ENCODE data around the gene TCERG1L.

TCERG1L gene

GRCh38 chr10:131311661-131312477, at the start of gene TCERG1L:
Gene TCERG1L, minus strand, starts transcription at chr10:131311721. Its CDS starts 86 bp downstream, at chr10:131311635.
- peaks cover 5% of the 10 kb centered on the region for H3K4me1 Mint-ChIP-seq (ENCODE audit: low read depth)
- no peaks in the 10 kb centered on the region for H3K36me3 Mint-ChIP-seq (ENCODE audit: low read depth)
- no peaks in the 10 kb centered on the region for H3K9me3 Mint-ChIP-seq
- peak within 1 kb of the TSS; percentile 58 for H3K4me3 Mint-ChIP-seq
- H3K27me3 Mint-ChIP-seq: peaks cover 75% of the 10 kb centered on the region
- no peak for DNase-seq
- no peak within 1 kb of the TSS for H3K27ac Mint-ChIP-seq

DNA sequence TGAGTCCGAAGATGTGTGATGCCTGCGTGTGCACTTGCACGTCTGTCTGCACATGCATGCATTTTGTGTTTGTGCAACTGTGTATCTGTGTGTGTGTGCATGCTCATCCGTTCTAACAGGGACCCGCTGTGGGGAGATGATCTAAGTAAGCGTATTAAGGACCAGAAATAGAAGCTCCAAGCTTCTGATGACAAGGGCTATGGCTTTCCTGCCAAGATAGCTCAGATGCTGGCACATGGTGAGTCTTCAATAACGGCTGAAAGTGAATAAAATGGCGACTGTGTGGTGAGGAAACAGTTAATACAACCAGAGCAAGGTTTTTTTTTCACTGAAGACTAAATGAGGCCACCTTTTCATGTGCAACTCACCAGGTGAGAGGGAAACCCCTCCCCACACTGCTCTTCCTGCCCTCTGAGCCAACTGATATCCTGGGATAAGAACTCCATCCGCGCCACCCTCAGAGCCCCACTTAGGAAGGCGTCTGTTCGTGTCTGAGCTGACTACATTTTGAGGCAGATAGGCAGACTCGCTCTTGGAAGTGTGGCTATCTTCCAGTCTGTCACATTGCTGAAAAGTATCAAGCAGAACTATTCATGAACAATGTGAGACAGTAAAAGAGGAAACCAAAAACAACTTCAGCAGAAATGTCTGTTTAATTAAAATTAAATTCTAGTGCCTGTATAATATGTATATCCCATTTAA, 47.4 kb upstream of the TCERG1L start:
- no peak for DNase-seq
- H3K27ac Mint-ChIP-seq: no peak overlapping the region
- peaks cover 9% of the 10 kb centered on the region for H3K9me3 Mint-ChIP-seq
- no peaks in the 10 kb centered on the region for H3K4me1 Mint-ChIP-seq (ENCODE audit: low read depth)
- H3K27me3 Mint-ChIP-seq: no peaks in the 10 kb centered on the region
- H3K4me3 Mint-ChIP-seq: no peak overlapping the region
- H3K36me3 Mint-ChIP-seq (ENCODE audit: low read depth): no peaks in the 10 kb centered on the region

- no peaks in the 10 kb centered on the region for H3K36me3 Mint-ChIP-seq (ENCODE audit: low read depth)
- H3K27ac Mint-ChIP-seq: no peak overlapping the region
- H3K9me3 Mint-ChIP-seq: peaks cover 9% of the 10 kb centered on the region
- no peak overlapping the region for H3K4me3 Mint-ChIP-seq
- no peaks in the 10 kb centered on the region for H3K4me1 Mint-ChIP-seq (ENCODE audit: low read depth)
- DNase-seq: no peak
- no peaks in the 10 kb centered on the region for H3K27me3 Mint-ChIP-seq
Measured at GRCh38 chr10:131356442-131356841, 44.9 kb upstream of the TCERG1L start.

DNA sequence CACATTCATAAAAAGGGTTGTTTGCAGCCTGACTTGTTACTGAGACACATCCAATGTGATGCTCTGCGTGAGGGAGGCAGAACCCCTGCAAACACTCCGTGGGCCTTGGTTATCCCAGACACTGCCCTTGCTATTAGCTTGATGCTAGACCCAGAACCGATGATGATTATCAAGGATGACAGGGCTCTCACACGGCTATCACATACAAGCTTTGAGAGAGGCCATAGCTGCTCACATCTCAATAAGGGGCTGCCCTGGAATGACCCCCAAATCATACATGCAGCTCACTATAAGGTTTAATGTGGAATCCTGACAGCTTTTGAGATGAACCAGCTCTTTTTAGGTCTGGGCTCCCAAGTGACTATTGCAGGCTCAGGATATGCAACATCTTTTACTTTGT, 44.4 kb upstream of the TCERG1L start:
- Mint-ChIP-seq H3K4me1 (ENCODE audit: low read depth) (no peaks in the 10 kb centered on the region), H3K36me3 (ENCODE audit: low read depth) (no peaks in the 10 kb centered on the region), H3K27ac (no peak overlapping the region), H3K4me3 (no peak overlapping the region), H3K27me3 (peaks cover under 1% of the 10 kb centered on the region), H3K9me3 (peaks cover 9% of the 10 kb centered on the region)
- no peak for DNase-seq

DNA sequence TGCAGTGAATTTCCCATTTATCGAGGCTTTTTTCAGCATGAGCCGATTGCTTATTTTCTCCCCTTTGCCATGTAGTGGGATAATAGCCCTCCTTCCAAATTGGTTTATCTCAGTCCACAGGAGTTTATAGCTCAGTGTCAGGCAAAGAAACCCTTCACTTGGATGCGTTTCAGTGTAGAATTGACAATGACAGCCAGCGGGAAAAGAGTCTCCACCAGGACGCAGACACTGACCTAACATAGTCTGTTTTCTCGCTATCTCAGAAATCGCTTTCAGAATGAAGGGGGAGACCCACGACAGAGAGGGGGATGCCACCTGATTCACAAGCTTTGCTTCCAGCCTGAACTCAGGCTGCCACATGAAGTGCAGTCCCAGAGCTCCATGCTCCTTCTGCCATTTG, 43.5 kb upstream of the TCERG1L start:
- H3K4me3 Mint-ChIP-seq: no peak overlapping the region
- H3K27me3 Mint-ChIP-seq: peaks cover 4% of the 10 kb centered on the region
- H3K9me3 Mint-ChIP-seq: peaks cover 5% of the 10 kb centered on the region
- no peak for DNase-seq
- H3K27ac Mint-ChIP-seq: no peak overlapping the region
- H3K4me1 Mint-ChIP-seq (ENCODE audit: low read depth): no peaks in the 10 kb centered on the region
- H3K36me3 Mint-ChIP-seq (ENCODE audit: low read depth): no peaks in the 10 kb centered on the region

GRCh38 chr10:131354380-131354779, 42.9 kb upstream of the TCERG1L start:
- no peak overlapping the region for H3K4me3 Mint-ChIP-seq
- H3K4me1 Mint-ChIP-seq (ENCODE audit: low read depth): no peaks in the 10 kb centered on the region
- no peak overlapping the region for H3K27ac Mint-ChIP-seq
- H3K9me3 Mint-ChIP-seq: peaks cover 5% of the 10 kb centered on the region
- H3K27me3 Mint-ChIP-seq: peaks cover 4% of the 10 kb centered on the region
- DNase-seq: no peak
- H3K36me3 Mint-ChIP-seq (ENCODE audit: low read depth): no peaks in the 10 kb centered on the region

GRCh38 chr10:131352765-131353290, 41.3 kb upstream of the TCERG1L start:
- Mint-ChIP-seq H3K27ac (no peak overlapping the region), H3K27me3 (peaks cover 4% of the 10 kb centered on the region), H3K9me3 (peaks cover 5% of the 10 kb centered on the region), H3K36me3 (ENCODE audit: low read depth) (no peaks in the 10 kb centered on the region), H3K4me1 (ENCODE audit: low read depth) (no peaks in the 10 kb centered on the region), H3K4me3 (no peak overlapping the region)
- DNase-seq: no peak

DNA sequence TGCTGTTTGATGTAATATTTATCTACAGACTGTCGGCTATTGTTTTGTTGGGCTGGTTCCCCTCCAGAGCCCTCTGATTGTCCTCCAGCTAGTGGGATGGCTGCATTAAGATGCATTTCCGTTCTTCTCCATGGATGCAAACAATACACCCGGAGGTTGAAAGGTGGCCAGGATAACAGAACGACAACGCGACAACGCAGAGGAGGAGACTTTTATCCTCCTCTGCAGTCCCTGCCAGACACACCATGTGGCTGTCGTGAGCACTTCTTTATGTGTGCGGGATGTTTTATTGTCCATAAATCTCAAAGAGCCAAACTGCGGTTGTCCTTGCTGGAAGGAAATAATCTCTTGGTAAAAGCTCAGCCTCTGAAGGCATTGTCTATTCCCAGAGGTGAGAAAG, 39.1 kb upstream of the TCERG1L start:
- no peaks in the 10 kb centered on the region for H3K36me3 Mint-ChIP-seq (ENCODE audit: low read depth)
- H3K27me3 Mint-ChIP-seq: peaks cover 4% of the 10 kb centered on the region
- DNase-seq: no peak
- no peaks in the 10 kb centered on the region for H3K4me1 Mint-ChIP-seq (ENCODE audit: low read depth)
- H3K9me3 Mint-ChIP-seq: peaks cover 5% of the 10 kb centered on the region
- no peak overlapping the region for H3K27ac Mint-ChIP-seq
- no peak overlapping the region for H3K4me3 Mint-ChIP-seq

GRCh38 chr10:131350245-131350644, 38.7 kb upstream of the TCERG1L start:
- Mint-ChIP-seq H3K9me3 (peaks cover 5% of the 10 kb centered on the region), H3K27ac (no peak overlapping the region), H3K27me3 (peaks cover 4% of the 10 kb centered on the region), H3K4me3 (no peak overlapping the region), H3K4me1 (ENCODE audit: low read depth) (no peaks in the 10 kb centered on the region), H3K36me3 (ENCODE audit: low read depth) (no peaks in the 10 kb centered on the region)
- DNase-seq: no peak

DNA sequence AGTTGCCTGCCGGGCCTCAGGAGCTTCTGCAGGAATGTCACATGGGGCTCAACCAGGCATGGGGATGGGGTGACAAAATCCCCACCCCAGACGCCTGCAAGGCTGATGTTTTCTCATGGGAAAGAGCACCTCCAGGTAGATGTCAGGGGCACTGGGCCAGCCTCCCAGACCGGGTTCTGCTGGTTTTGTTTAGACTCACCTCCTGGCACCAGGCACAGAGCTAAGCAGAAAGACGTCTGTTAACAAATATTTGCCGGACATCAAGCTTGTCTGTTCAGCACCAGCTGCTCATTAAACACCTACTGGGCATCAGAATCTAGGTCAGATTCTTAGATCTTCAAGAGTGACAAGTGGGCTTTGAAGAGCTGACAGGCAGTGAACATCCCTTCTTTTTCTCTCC, 34.9 kb upstream of the TCERG1L start:
- H3K4me1 Mint-ChIP-seq (ENCODE audit: low read depth): no peaks in the 10 kb centered on the region
- no peaks in the 10 kb centered on the region for H3K9me3 Mint-ChIP-seq
- no peak for DNase-seq
- no peaks in the 10 kb centered on the region for H3K36me3 Mint-ChIP-seq (ENCODE audit: low read depth)
- H3K27me3 Mint-ChIP-seq: peaks cover 4% of the 10 kb centered on the region
- H3K4me3 Mint-ChIP-seq: no peak overlapping the region
- no peak overlapping the region for H3K27ac Mint-ChIP-seq

DNA sequence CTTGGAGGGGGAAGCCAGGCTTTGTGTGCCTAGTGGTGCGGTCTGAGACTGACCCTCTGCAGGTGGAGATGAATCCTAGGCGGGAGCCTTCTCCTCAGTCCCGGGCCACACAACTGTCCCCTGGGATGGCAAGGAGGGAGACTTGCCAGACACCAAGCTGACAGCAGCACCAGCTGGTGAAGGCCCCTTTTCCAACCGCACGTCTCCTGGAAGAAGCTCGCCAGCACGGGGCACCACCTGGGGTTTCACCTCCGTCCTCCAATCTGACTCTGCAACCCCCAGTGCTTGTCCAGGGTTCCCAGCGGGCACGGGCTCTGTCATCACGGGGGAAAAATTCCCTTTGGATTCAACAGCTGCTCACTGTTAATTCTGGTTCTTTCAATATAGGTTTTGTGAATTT, 34.2 kb upstream of the TCERG1L start:
- no peak overlapping the region for H3K27ac Mint-ChIP-seq
- no peak overlapping the region for H3K4me3 Mint-ChIP-seq
- no peaks in the 10 kb centered on the region for H3K4me1 Mint-ChIP-seq (ENCODE audit: low read depth)

GRCh38 chr10:131344747-131345146, 33.2 kb upstream of the TCERG1L start:
- Mint-ChIP-seq H3K4me3 (no peak overlapping the region), H3K27ac (no peak overlapping the region), H3K9me3 (no peaks in the 10 kb centered on the region), H3K4me1 (ENCODE audit: low read depth) (no peaks in the 10 kb centered on the region), H3K27me3 (no peaks in the 10 kb centered on the region), H3K36me3 (ENCODE audit: low read depth) (no peaks in the 10 kb centered on the region)
- no peak for DNase-seq

More for the DNA sequence above, 34.2 kb upstream of the TCERG1L start:
- Mint-ChIP-seq H3K36me3 (ENCODE audit: low read depth) (no peaks in the 10 kb centered on the region), H3K9me3 (no peaks in the 10 kb centered on the region), H3K27me3 (peaks cover 2% of the 10 kb centered on the region)
- DNase-seq: no peak

DNA sequence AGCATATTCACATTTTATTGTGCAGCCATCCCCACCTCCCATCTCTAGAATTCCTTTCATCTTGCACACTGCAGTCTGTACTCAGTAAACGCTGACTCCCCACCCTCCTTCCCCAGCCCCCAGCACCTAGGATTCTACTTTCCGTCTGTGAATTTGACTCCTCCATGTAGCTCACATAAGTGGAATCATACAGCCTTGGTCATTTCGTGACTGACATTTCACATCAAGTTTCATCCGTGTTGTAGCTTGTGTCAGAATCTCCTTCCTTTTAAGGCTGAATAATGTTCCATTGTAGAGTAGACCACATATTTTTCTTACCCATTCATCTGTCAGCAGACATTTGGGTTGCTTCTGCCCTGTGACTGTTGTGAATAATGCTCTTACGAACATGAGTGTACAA, 26.2 kb upstream of the TCERG1L start:
- no peak overlapping the region for H3K4me3 Mint-ChIP-seq
- H3K27ac Mint-ChIP-seq: no peak overlapping the region
- no peaks in the 10 kb centered on the region for H3K4me1 Mint-ChIP-seq (ENCODE audit: low read depth)
- peaks cover 2% of the 10 kb centered on the region for H3K9me3 Mint-ChIP-seq
- H3K36me3 Mint-ChIP-seq (ENCODE audit: low read depth): no peaks in the 10 kb centered on the region
- DNase-seq: no peak
- H3K27me3 Mint-ChIP-seq: peaks cover 4% of the 10 kb centered on the region

DNA sequence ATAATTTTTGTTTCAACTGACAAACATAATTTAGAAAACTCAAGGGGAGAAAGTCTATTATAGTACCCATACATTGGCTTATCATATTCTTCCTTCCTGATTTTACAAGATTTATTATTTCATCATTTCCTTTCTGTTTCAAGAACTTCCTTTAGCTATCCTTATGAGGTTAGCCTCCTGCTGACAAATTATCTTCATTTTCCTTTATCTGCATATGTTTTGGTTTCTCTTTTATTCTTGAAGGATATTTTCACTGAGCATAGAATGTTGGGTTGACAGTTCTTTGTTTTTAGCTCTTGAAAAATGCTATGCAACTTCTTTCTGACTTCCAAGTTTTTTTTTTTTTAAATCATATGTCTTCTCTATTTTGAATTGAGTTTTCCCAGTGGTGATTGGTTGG, 21.3 kb upstream of the TCERG1L start:
- Mint-ChIP-seq H3K9me3 (peaks cover 2% of the 10 kb centered on the region), H3K4me1 (ENCODE audit: low read depth) (no peaks in the 10 kb centered on the region), H3K36me3 (ENCODE audit: low read depth) (no peaks in the 10 kb centered on the region), H3K27me3 (peaks cover 4% of the 10 kb centered on the region), H3K27ac (no peak overlapping the region), H3K4me3 (no peak overlapping the region)
- no peak for DNase-seq

- Mint-ChIP-seq H3K27ac (no peak overlapping the region), H3K4me3 (no peak overlapping the region), H3K9me3 (no peaks in the 10 kb centered on the region), H3K36me3 (ENCODE audit: low read depth) (no peaks in the 10 kb centered on the region), H3K4me1 (ENCODE audit: low read depth) (no peaks in the 10 kb centered on the region), H3K27me3 (peaks cover 22% of the 10 kb centered on the region)
- no peak for DNase-seq
Measured at GRCh38 chr10:131323880-131324279, 12.4 kb upstream of the TCERG1L start.

All from activated T-cell treated with anti-CD3 and anti-CD28 coated beads, Interleukin-2, amount 50 U/mL, for 24 hours (primary cell).